ENCODE measurements around the gene TMEM14B.

TMEM14B gene

GRCh38 chr6:10747251-10747972 is at the start of gene TMEM14B:
Gene TMEM14B, plus strand, starts transcription at chr6:10747805. Its CDS starts 1,441 bp downstream, at chr6:10749246.
- Histone ChIP-seq H3K79me2 (ENCODE audit: insufficient read depth, low read depth) (peaks cover 24% of the 10 kb centered on the region), H3K27me3 (ENCODE audit: insufficient read depth, low read depth) (no peaks in the 10 kb centered on the region), H3K27ac (peak within 1 kb of the TSS; percentile 64), H3K4me1 (ENCODE audit: low read depth, poor library complexity, severe bottlenecking) (peaks cover 21% of the 10 kb centered on the region), H4K20me1 (ENCODE audit: insufficient read depth) (no peaks in the 10 kb centered on the region), H2AFZ (ENCODE audit: low read depth) (peak within 1 kb of the TSS; percentile 92), H3K36me3 (ENCODE audit: insufficient read depth) (no peaks in the 10 kb centered on the region), H3K4me2 (peak within 1 kb of the TSS; percentile 81; the same call in 1 of the 2 replicates), H3K4me3 (IDR thresholded peaks at IDR 0.05; ENCODE audit: insufficient read depth, low read depth, low read length) (peak within 1 kb of the TSS; percentile 58), H3K9ac (peak within 1 kb of the TSS; percentile 85)
- no peak for TF ChIP-seq CTCF (conservative IDR thresholded peaks at IDR 0.05; ENCODE audit: low read depth, low read length)

GRCh38 chr6:10713962-10714361 is 33.6 kb upstream of the TMEM14B start:
- Histone ChIP-seq H2AFZ (ENCODE audit: low read depth) (peak overlapping the region; percentile 75), H3K79me2 (ENCODE audit: insufficient read depth, low read depth) (no peaks in the 10 kb centered on the region), H3K27me3 (ENCODE audit: insufficient read depth, low read depth) (no peaks in the 10 kb centered on the region), H3K27ac (peak overlapping the region; percentile 81), H3K4me3 (IDR thresholded peaks at IDR 0.05; ENCODE audit: insufficient read depth, low read depth, low read length) (no peak overlapping the region), H3K4me2 (peak overlapping the region; percentile 79), H4K20me1 (ENCODE audit: insufficient read depth) (no peaks in the 10 kb centered on the region), H3K9ac (peak overlapping the region; percentile 71), H3K36me3 (ENCODE audit: insufficient read depth) (peaks cover 1% of the 10 kb centered on the region; the same call in 1 of the 2 replicates), H3K4me1 (ENCODE audit: low read depth, poor library complexity, severe bottlenecking) (peaks cover 41% of the 10 kb centered on the region)
- no peak for TF ChIP-seq CTCF (conservative IDR thresholded peaks at IDR 0.05; ENCODE audit: low read depth, low read length)

- no peaks in the 10 kb centered on the region for H3K36me3 ChIP-seq (ENCODE audit: insufficient read depth)
- H3K9ac ChIP-seq: no peak overlapping the region
- H3K79me2 ChIP-seq (ENCODE audit: insufficient read depth, low read depth): peaks cover 4% of the 10 kb centered on the region; the same call in 1 of the 2 replicates
- TF ChIP-seq CTCF (conservative IDR thresholded peaks at IDR 0.05; ENCODE audit: low read depth, low read length): 0 out of 2 replicates have a peak, but pooled peaks have one; percentile 26
- peak overlapping the region; percentile 62; the same call in 1 of the 2 replicates for H3K4me2 ChIP-seq
- H2AFZ ChIP-seq (ENCODE audit: low read depth): peak overlapping the region; percentile 17; the same call in 1 of the 2 replicates
- peak overlapping the region; percentile 76 for H3K27ac ChIP-seq
- H3K4me1 ChIP-seq (ENCODE audit: low read depth, poor library complexity, severe bottlenecking): peaks cover 53% of the 10 kb centered on the region
- no peaks in the 10 kb centered on the region for H4K20me1 ChIP-seq (ENCODE audit: insufficient read depth)
- no peaks in the 10 kb centered on the region for H3K27me3 ChIP-seq (ENCODE audit: insufficient read depth, low read depth)
- H3K4me3 ChIP-seq (IDR thresholded peaks at IDR 0.05; ENCODE audit: insufficient read depth, low read depth, low read length): no peak overlapping the region
Measured at GRCh38 chr6:10719296-10719963, 28.2 kb upstream of the TMEM14B start.

GRCh38 chr6:10719964-10720264 is 27.7 kb upstream of the TMEM14B start:
- Histone ChIP-seq H3K4me2 (no peak overlapping the region; the same call in 1 of the 2 replicates), H3K4me3 (IDR thresholded peaks at IDR 0.05; ENCODE audit: insufficient read depth, low read depth, low read length) (no peak overlapping the region), H2AFZ (ENCODE audit: low read depth) (no peak overlapping the region)

More at GRCh38 chr6:10719964-10720264, 27.7 kb upstream of the TMEM14B start:
- H3K27me3 ChIP-seq (ENCODE audit: insufficient read depth, low read depth): no peaks in the 10 kb centered on the region
- H3K36me3 ChIP-seq (ENCODE audit: insufficient read depth): no peaks in the 10 kb centered on the region
- no peak overlapping the region for H3K9ac ChIP-seq
- peaks cover 48% of the 10 kb centered on the region for H3K4me1 ChIP-seq (ENCODE audit: low read depth, poor library complexity, severe bottlenecking)
- peak overlapping the region; percentile 76 for H3K27ac ChIP-seq
- no peak for TF ChIP-seq CTCF (conservative IDR thresholded peaks at IDR 0.05; ENCODE audit: low read depth, low read length)
- H4K20me1 ChIP-seq (ENCODE audit: insufficient read depth): no peaks in the 10 kb centered on the region
- H3K79me2 ChIP-seq (ENCODE audit: insufficient read depth, low read depth): peaks cover 4% of the 10 kb centered on the region; the same call in 1 of the 2 replicates
